IMR-90 (cell line): ENCODE measurements around the gene KCNQ1. TPM values are rescaled to one million over a fixed set of nuclear protein-coding genes. Genes with fewer than 3 reads are reported as not detected.

ENCODE experiments used
- ATAC-seq: fragments of 200-7000 bp; cut with Tn5 transposase; 2 replicates; pipeline ENCODE4 v1.9.1; 2020; ENCODE audit warnings: low read depth, mild to moderate bottlenecking, moderate library complexity
- BruUV-seq: library from RNA; stranded (reverse); fragments of 400-500 nt; replicated peaks from 2 replicates; lab custom pipeline; 2021; lab: Mats Ljungman, UMichigan
- CTCF ChIA-PET: fragments of 300-600 bp; formaldehyde crosslinking; extraction: SDS; loops from one replicate; lab custom pipeline; 2021; ENCODE audit warnings: antibody characterized with exemption; lab: Yijun Ruan, JAX
- POLR2A ChIA-PET: fragments of 300-600 bp; sonication (Branson Sonifier 250); formaldehyde crosslinking; loops from one replicate; lab custom pipeline; 2022; ENCODE audit warnings: antibody characterized with exemption; ENCODE audit not compliant: unreplicated experiment; lab: Charles Lee
- DNase-seq: peaks from one replicate; pipeline ENCODE4 v3.0.0; 2013
- H2AFZ ChIP-seq: replicated peaks from 2 replicates; pipeline ENCODE3; 2013; ENCODE audit warnings: low read length, mild to moderate bottlenecking; ENCODE audit not compliant: poor library complexity
- H2AK5ac ChIP-seq: 2 replicates; pipeline ENCODE4 v1.6.1; 2013; ENCODE audit warnings: low read depth, low read length, inconsistent platforms
- H2AK9ac ChIP-seq: replicated peaks from 2 replicates; pipeline ENCODE3; 2013; ENCODE audit warnings: mild to moderate bottlenecking, low read depth, low read length, moderate library complexity; ENCODE audit not compliant: poor library complexity
- H2BK120ac ChIP-seq: 2 replicates; pipeline ENCODE4 v1.6.1; 2013; ENCODE audit warnings: low read depth, low read length, inconsistent platforms
- H2BK15ac ChIP-seq: 3 replicates; pipeline ENCODE4 v1.6.1; 2013; ENCODE audit warnings: low read depth, low read length, inconsistent platforms
- H2BK20ac ChIP-seq: 2 replicates; pipeline ENCODE4 v1.6.1; 2013; ENCODE audit warnings: low read depth, mild to moderate bottlenecking, inconsistent platforms, low read length, moderate library complexity
- H2BK5ac ChIP-seq: 2 replicates; pipeline ENCODE4 v1.6.1; 2013; ENCODE audit warnings: mild to moderate bottlenecking, low read depth, low read length, inconsistent platforms; ENCODE audit not compliant: poor library complexity, severe bottlenecking
- H3K14ac ChIP-seq: replicated peaks from 2 replicates; pipeline ENCODE4 v1.6.1; 2013; ENCODE audit warnings: low read depth, low read length, inconsistent platforms
- H3K18ac ChIP-seq: 2 replicates; pipeline ENCODE4 v1.6.1; 2013; ENCODE audit warnings: low read depth, low read length, control low read depth
- H3K23ac ChIP-seq: 2 replicates; pipeline ENCODE4 v1.6.1; 2013; ENCODE audit warnings: low read depth, low read length, inconsistent platforms
- H3K27ac ChIP-seq: 2 replicates; pipeline ENCODE4 v1.5.1; 2013; ENCODE audit warnings: mild to moderate bottlenecking, control low read depth, low read length; ENCODE audit not compliant: insufficient read depth
- H3K27me3 ChIP-seq: 2 replicates; pipeline ENCODE4 v1.6.1; 2013; ENCODE audit warnings: low read length; ENCODE audit not compliant: control insufficient read depth, insufficient read depth
- H3K36me3 ChIP-seq: 2 replicates; pipeline ENCODE4 v1.6.1; 2013; ENCODE audit warnings: low read length, mixed read lengths; ENCODE audit not compliant: control insufficient read depth, insufficient read depth
- H3K4ac ChIP-seq: 2 replicates; pipeline ENCODE4 v1.6.1; 2013; ENCODE audit warnings: low read depth, low read length, inconsistent platforms
- H3K4me1 ChIP-seq: 2 replicates; pipeline ENCODE4 v1.6.1; 2013; ENCODE audit warnings: low read length, mixed read lengths; ENCODE audit not compliant: control insufficient read depth, insufficient read depth
- H3K4me2 ChIP-seq: 2 replicates; pipeline ENCODE4 v1.6.1; 2013; ENCODE audit warnings: low read depth, mild to moderate bottlenecking, control low read depth, low read length, moderate library complexity
- H3K4me3 ChIP-seq: 2 replicates; pipeline ENCODE4 v1.5.1; 2013; ENCODE audit warnings: low read depth, mild to moderate bottlenecking, control low read depth, low read length, moderate library complexity; ENCODE audit not compliant: insufficient read depth
- H3K56ac ChIP-seq: 2 replicates; pipeline ENCODE4 v1.6.1; 2013; ENCODE audit warnings: low read length, inconsistent platforms; ENCODE audit not compliant: insufficient read depth; ENCODE audit errors: extremely low read depth
- H3K79me1 ChIP-seq, 2 experiments: 2 replicates each; pipeline ENCODE4 v1.6.1; 2013; ENCODE audit warnings: low read length in 2 of 2, inconsistent platforms in 1 of 2, low read depth in 1 of 2
- H3K9ac ChIP-seq: 2 replicates; pipeline ENCODE4 v1.6.1; 2013; ENCODE audit warnings: low read depth, low read length, control low read depth
- H3K9me1 ChIP-seq: 2 replicates; pipeline ENCODE4 v1.6.1; 2013; ENCODE audit warnings: low read length, inconsistent platforms; ENCODE audit not compliant: insufficient read depth
- H3K9me3 ChIP-seq: 2 replicates; pipeline ENCODE4 v1.6.1; 2013; ENCODE audit warnings: low read length; ENCODE audit not compliant: control insufficient read depth, insufficient read depth
- H4K20me1 ChIP-seq: 2 replicates; pipeline ENCODE4 v1.6.1; 2013; ENCODE audit warnings: low read length, inconsistent platforms; ENCODE audit not compliant: insufficient read depth
- H4K5ac ChIP-seq: 2 replicates; pipeline ENCODE4 v1.6.1; 2013; ENCODE audit warnings: mild to moderate bottlenecking, low read depth, low read length, control low read depth
- H4K8ac ChIP-seq, 2 experiments: 2 replicates each; pipeline ENCODE4 v1.6.1; 2013; ENCODE audit warnings: low read depth in 2 of 2, low read length in 2 of 2, control low read depth in 1 of 2, inconsistent platforms in 1 of 2
- H4K91ac ChIP-seq: 2 replicates; pipeline ENCODE4 v1.6.1; 2013; ENCODE audit warnings: low read depth, low read length, inconsistent platforms; ENCODE audit not compliant: insufficient read depth
- FOS ChIP-seq: fragments of 150-350 bp; IDR thresholded peaks from 2 replicates; pipeline ENCODE4 v1.6.1; 2016; ENCODE audit warnings: low read depth, low read length
- MAFK ChIP-seq: IDR thresholded peaks from 2 replicates; pipeline ENCODE4 v1.6.1; 2012; ENCODE audit warnings: low read depth, low read length, improper control_type of control experiment
- MAZ ChIP-seq: IDR thresholded peaks from 2 replicates; pipeline ENCODE4 v1.6.1; 2012; ENCODE audit warnings: low read depth, mild to moderate bottlenecking, low read length, improper control_type of control experiment, moderate library complexity, borderline replicate concordance
- RCOR1 ChIP-seq: IDR thresholded peaks from 2 replicates; pipeline ENCODE4 v1.6.1; 2012; ENCODE audit warnings: mild to moderate bottlenecking, low read length, improper control_type of control experiment; ENCODE audit not compliant: insufficient replicate concordance
- RFX5 ChIP-seq: IDR thresholded peaks from 2 replicates; pipeline ENCODE4 v1.8.0; 2012; ENCODE audit warnings: low read depth, mild to moderate bottlenecking, low read length, moderate library complexity
- WGBS, 2 experiments: methylation state at CpG; one replicate each; pipeline versions ENCODE4 v1.1.5 to v1.1.7; 2013; ENCODE audit warnings: missing lambda C conversion rate in 2 of 2; ENCODE audit not compliant: insufficient read length in 1 of 2; ENCODE audit errors: extremely low coverage in 2 of 2; 5-methylcytosine and 5-hydroxymethylcytosine counted together
- dilution Hi-C: fragments of 300-500 bp; cut with HindIII; formaldehyde crosslinking; loops from one replicate; pipeline ENCODE4 v1.14.3; 2018; ENCODE audit warnings: low sequenced_read_pairs; ENCODE audit not compliant: unreplicated experiment
- in situ Hi-C: fragments of 300-500 bp; cut with MboI; formaldehyde crosslinking; loops from 3 replicates; pipeline ENCODE4 v1.14.3; 2019; ENCODE audit warnings: low sequenced_read_pairs, inconsistent platforms, mixed read lengths
- intact Hi-C: fragments of 100-400 bp; cut with micrococcal nuclease; formaldehyde crosslinking; loops from 2 replicates; pipeline ENCODE4 v1.10.0; 2022
- polyA plus RNA-seq, 3 experiments: library from polyadenylated mRNA; depleted of rRNA; stranded (reverse); fragments of >200 nt; gene quantifications; 2 replicates each; pipeline ENCODE4 v1.2.3, GENCODE V29; 2012; ENCODE audit warnings: low replicate concordance in 1 of 3
- total RNA-seq: library from RNA; depleted of rRNA; stranded (reverse); fragments of >200 nt; gene quantifications from 2 replicates; pipeline ENCODE4 v1.2.3, GENCODE V29; 2012
- TF ChIP-seq, protein P1 (sequence below): fragments of 150-350 bp; IDR thresholded peaks from 2 replicates; pipeline ENCODE4 v1.6.1; 2017; ENCODE audit warnings: mild to moderate bottlenecking, antibody characterized with exemption, low read length, low read depth

Gene KCNQ1
- total and polyA plus RNA-seq, 2 of the 4 experiments (the other 2 are of a cell fraction): 0.07 TPM; not detected in 1

GRCh38 chr11:2528301-2529050 is 83.7 kb downstream of the KCNQ1 start:
- H2BK5ac ChIP-seq: no peak overlapping the region
- H3K4ac ChIP-seq: no peak overlapping the region
- ChIA-PET CTCF (no interaction called here), POLR2A (no interaction called here)
- no peak for TF ChIP-seq MAFK
- no peak for TF ChIP-seq MAZ
- no peak for TF ChIP-seq FOS
- TF ChIP-seq, protein P1, sequence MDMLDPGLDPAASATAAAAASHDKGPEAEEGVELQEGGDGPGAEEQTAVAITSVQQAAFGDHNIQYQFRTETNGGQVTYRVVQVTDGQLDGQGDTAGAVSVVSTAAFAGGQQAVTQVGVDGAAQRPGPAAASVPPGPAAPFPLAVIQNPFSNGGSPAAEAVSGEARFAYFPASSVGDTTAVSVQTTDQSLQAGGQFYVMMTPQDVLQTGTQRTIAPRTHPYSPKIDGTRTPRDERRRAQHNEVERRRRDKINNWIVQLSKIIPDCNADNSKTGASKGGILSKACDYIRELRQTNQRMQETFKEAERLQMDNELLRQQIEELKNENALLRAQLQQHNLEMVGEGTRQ: no peak
- no peak for TF ChIP-seq RFX5
- TF ChIP-seq RCOR1: no peak
- no peak overlapping the region for H2BK20ac ChIP-seq
- in situ Hi-C loops: no loop called here
- no peak for DNase-seq
- dilution Hi-C loops: no loop called here
- no peak overlapping the region for H2BK120ac ChIP-seq
- no peak overlapping the region for H2AK5ac ChIP-seq
- no peaks in the 10 kb centered on the region for H3K79me1 ChIP-seq
- H3K9me1 ChIP-seq: peaks cover 2% of the 10 kb centered on the region
- peaks cover 8% of the 10 kb centered on the region for H3K4me1 ChIP-seq
- no peak overlapping the region for H3K18ac ChIP-seq
- peaks cover 36% of the 10 kb centered on the region for H3K27me3 ChIP-seq
- intact Hi-C loops: no loop called here
- no peak overlapping the region for H3K56ac ChIP-seq
- H3K9ac ChIP-seq: no peak overlapping the region
- no peaks in the 10 kb centered on the region for H3K9me3 ChIP-seq
- no peak overlapping the region for H3K27ac ChIP-seq
- H2BK15ac ChIP-seq: no peak overlapping the region
- H4K91ac ChIP-seq: no peak overlapping the region
- no TSS peak for BruUV-seq
- H2AFZ ChIP-seq: no peak overlapping the region
- H3K36me3 ChIP-seq: no peaks in the 10 kb centered on the region
- H2AK9ac ChIP-seq: no peak overlapping the region
- no peak overlapping the region for H3K23ac ChIP-seq
- no peak overlapping the region for H4K5ac ChIP-seq
- no peaks in the 10 kb centered on the region for H4K20me1 ChIP-seq
- WGBS, 2 experiments: 75% methylated on average over 11 of the region's 18 CpGs; no CpG with 5 or more reads in 1 of the 2 experiments
- no peak overlapping the region for H3K4me3 ChIP-seq
- no peak for ATAC-seq
- H3K14ac ChIP-seq: no peak overlapping the region
- H3K4me2 ChIP-seq: no peak overlapping the region
- no peak overlapping the region for H4K8ac ChIP-seq
